Loucy (cell line): ENCODE results near the gene ARMC9.
A peak's percentile ranks its signal among the peaks of the same experiment; 100 is the strongest.
"Not testable (repeated sequence)": the region's sequence is repeated elsewhere in the genome, so short reads cannot be mapped to it uniquely, and the experiment has no call there.

Experiments used
- H2AFZ ChIP-seq: fragments of 200-600 bp; sonication (generic); 2 replicates; pipeline ENCODE4 v1.6.0; 2016; ENCODE audit warnings: antibody characterized with exemption, mild to moderate bottlenecking, low read length, moderate library complexity
- H3F3A ChIP-seq: fragments of 200-600 bp; 2 replicates; pipeline ENCODE4 v1.6.0; 2016; ENCODE audit warnings: antibody characterized with exemption, low read depth, mild to moderate bottlenecking
- H3K27me3 ChIP-seq: fragments of 200-600 bp; sonication (generic); 2 replicates; pipeline ENCODE4 v1.6.1; 2014; ENCODE audit warnings: low read length, mild to moderate bottlenecking; ENCODE audit not compliant: insufficient read depth, poor library complexity, severe bottlenecking
- H3K36me3 ChIP-seq: fragments of 200-600 bp; sonication (generic); 2 replicates; pipeline ENCODE4 v1.6.1; 2016; ENCODE audit warnings: low read length; ENCODE audit not compliant: insufficient read depth
- H3K4me1 ChIP-seq: fragments of 200-600 bp; sonication (generic); 2 replicates; pipeline ENCODE4 v1.5.1; 2014; ENCODE audit warnings: low read length, mild to moderate bottlenecking; ENCODE audit not compliant: insufficient read depth, poor library complexity, severe bottlenecking
- H3K4me2 ChIP-seq: fragments of 200-600 bp; sonication (generic); 2 replicates; pipeline ENCODE4 v1.6.0; 2014; ENCODE audit warnings: antibody characterized with exemption, low read length, low read depth, mild to moderate bottlenecking; ENCODE audit not compliant: poor library complexity, severe bottlenecking
- H3K4me3 ChIP-seq: fragments of 200-600 bp; sonication (generic); 2 replicates; pipeline ENCODE4 v1.5.1; 2014; ENCODE audit warnings: low read length, mild to moderate bottlenecking, mixed read lengths; ENCODE audit not compliant: poor library complexity, severe bottlenecking
- H3K79me2 ChIP-seq: fragments of 200-600 bp; sonication (generic); 2 replicates; pipeline ENCODE4 v1.6.1; 2014; ENCODE audit warnings: low read length; ENCODE audit not compliant: insufficient read depth
- H3K9ac ChIP-seq: fragments of 200-600 bp; sonication (generic); 2 replicates; pipeline ENCODE4 v1.6.0; 2014; ENCODE audit warnings: mild to moderate bottlenecking, low read depth, low read length, moderate library complexity; ENCODE audit not compliant: poor library complexity, severe bottlenecking
- H3K9me2 ChIP-seq: fragments of 200-600 bp; sonication (generic); replicated peaks from 2 replicates; pipeline ENCODE4 v1.6.1; 2016; ENCODE audit warnings: low read depth, low read length, mixed read lengths
- H3K9me3 ChIP-seq: fragments of 200-600 bp; sonication (generic); 2 replicates; pipeline ENCODE4 v1.6.1; 2014; ENCODE audit warnings: mild to moderate bottlenecking, antibody characterized with exemption, low read length, low read depth; ENCODE audit not compliant: insufficient read depth
- H4K20me1 ChIP-seq: fragments of 200-600 bp; sonication (generic); 2 replicates; pipeline ENCODE4 v1.6.0; 2014; ENCODE audit warnings: antibody characterized with exemption, low read length, mild to moderate bottlenecking; ENCODE audit not compliant: insufficient read depth, poor library complexity, severe bottlenecking
- EZH2phosphoT487 ChIP-seq: fragments of 200-600 bp; IDR thresholded peaks from 2 replicates; pipeline ENCODE4 v1.6.1; 2018; ENCODE audit warnings: antibody characterized with exemption, mild to moderate bottlenecking, moderate library complexity, borderline replicate concordance
- TF ChIP-seq, protein P1 (sequence below): fragments of 200-600 bp; sonication (generic); conservative IDR thresholded peaks from 2 replicates; pipeline ENCODE4 v1.5.1; 2014; ENCODE audit warnings: mild to moderate bottlenecking, antibody characterized with exemption, low read length

ARMC9 gene

GRCh38 chr2:231399046-231399852 is 200.8 kb downstream of the ARMC9 start:
- no peaks in the 10 kb centered on the region for H3F3A ChIP-seq
- no peaks in the 10 kb centered on the region for H3K79me2 ChIP-seq
- H3K4me2 ChIP-seq, result no peak overlapping the region
- H3K4me3 ChIP-seq, result no peak overlapping the region
- H3K27me3 ChIP-seq, result no peaks in the 10 kb centered on the region
- no peaks in the 10 kb centered on the region for H3K9me3 ChIP-seq
- no peaks in the 10 kb centered on the region for H4K20me1 ChIP-seq
- no peaks in the 10 kb centered on the region for H3K9me2 ChIP-seq
- H3K9ac ChIP-seq, result peak overlapping the region; percentile 24
- no peaks in the 10 kb centered on the region for H3K36me3 ChIP-seq
- peaks cover 21% of the 10 kb centered on the region for H3K4me1 ChIP-seq
- H2AFZ ChIP-seq, result no peak overlapping the region
- TF ChIP-seq, protein P1, sequence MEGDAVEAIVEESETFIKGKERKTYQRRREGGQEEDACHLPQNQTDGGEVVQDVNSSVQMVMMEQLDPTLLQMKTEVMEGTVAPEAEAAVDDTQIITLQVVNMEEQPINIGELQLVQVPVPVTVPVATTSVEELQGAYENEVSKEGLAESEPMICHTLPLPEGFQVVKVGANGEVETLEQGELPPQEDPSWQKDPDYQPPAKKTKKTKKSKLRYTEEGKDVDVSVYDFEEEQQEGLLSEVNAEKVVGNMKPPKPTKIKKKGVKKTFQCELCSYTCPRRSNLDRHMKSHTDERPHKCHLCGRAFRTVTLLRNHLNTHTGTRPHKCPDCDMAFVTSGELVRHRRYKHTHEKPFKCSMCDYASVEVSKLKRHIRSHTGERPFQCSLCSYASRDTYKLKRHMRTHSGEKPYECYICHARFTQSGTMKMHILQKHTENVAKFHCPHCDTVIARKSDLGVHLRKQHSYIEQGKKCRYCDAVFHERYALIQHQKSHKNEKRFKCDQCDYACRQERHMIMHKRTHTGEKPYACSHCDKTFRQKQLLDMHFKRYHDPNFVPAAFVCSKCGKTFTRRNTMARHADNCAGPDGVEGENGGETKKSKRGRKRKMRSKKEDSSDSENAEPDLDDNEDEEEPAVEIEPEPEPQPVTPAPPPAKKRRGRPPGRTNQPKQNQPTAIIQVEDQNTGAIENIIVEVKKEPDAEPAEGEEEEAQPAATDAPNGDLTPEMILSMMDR, result no peak
- TF ChIP-seq EZH2phosphoT487, result no peak

- Histone ChIP-seq H3K4me2 (peak overlapping the region; percentile 22), H3K79me2 (no peaks in the 10 kb centered on the region), H3K27me3 (no peaks in the 10 kb centered on the region), H3K4me1 (peaks cover 13% of the 10 kb centered on the region), H2AFZ (peak overlapping the region; percentile 52), H3K9ac (peak overlapping the region; percentile 24), H3K36me3 (no peaks in the 10 kb centered on the region), H3K9me2 (no peaks in the 10 kb centered on the region), H3F3A (no peaks in the 10 kb centered on the region), H4K20me1 (no peaks in the 10 kb centered on the region), H3K9me3 (no peaks in the 10 kb centered on the region), H3K4me3 (no peak overlapping the region)
- TF ChIP-seq, protein P1, result no peak
- TF ChIP-seq EZH2phosphoT487, result no peak
Measured at GRCh38 chr2:231399853-231400680, 201.6 kb downstream of the ARMC9 start.

DNA sequence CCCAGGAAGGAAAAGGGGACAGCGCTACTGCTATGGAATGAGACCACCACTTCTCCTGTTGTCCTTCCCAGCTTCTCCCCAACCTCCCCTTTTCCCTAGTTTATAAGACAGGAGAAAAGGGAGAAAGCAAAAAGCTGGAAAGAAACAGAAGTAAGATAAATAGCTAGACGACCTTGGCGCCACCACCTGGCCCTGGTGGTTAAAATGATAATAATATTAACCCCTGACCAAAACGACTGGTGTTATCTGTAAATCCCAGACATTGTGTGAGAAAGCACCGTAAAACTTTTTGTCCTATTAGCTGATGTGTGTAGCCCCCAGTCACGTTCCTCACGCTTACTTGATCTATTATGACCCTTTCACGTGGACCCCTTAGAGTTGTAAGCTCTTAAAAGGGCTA is 202.2 kb downstream of the ARMC9 start:
- H3K79me2 ChIP-seq, H3K9me3 ChIP-seq, H3K27me3 ChIP-seq, H3K4me3 ChIP-seq, H4K20me1 ChIP-seq, H3K9me2 ChIP-seq, H3K36me3 ChIP-seq, H3F3A ChIP-seq: not testable (repeated sequence)
- H3K4me2 ChIP-seq, result peak overlapping the region; percentile 22
- TF ChIP-seq, protein P1, result peak; percentile 55
- peaks cover 12% of the 10 kb centered on the region for H3K4me1 ChIP-seq
- H2AFZ ChIP-seq, result peak overlapping the region; percentile 52
- H3K9ac ChIP-seq, result peak overlapping the region; percentile 30

- not testable (repeated sequence) for H3K36me3 ChIP-seq, H3K4me3 ChIP-seq, H3K4me2 ChIP-seq, H4K20me1 ChIP-seq, H3K9me2 ChIP-seq, H3K27me3 ChIP-seq, H3F3A ChIP-seq, H2AFZ ChIP-seq, H3K9me3 ChIP-seq, H3K79me2 ChIP-seq
- H3K4me1 ChIP-seq, result peaks cover 15% of the 10 kb centered on the region
- H3K9ac ChIP-seq, result peak overlapping the region; percentile 30
Measured at GRCh38 chr2:231401101-231401500, 202.7 kb downstream of the ARMC9 start.

GRCh38 chr2:231403421-231404182 is 205.2 kb downstream of the ARMC9 start:
- not testable (repeated sequence) for H3K36me3 ChIP-seq, H3K27me3 ChIP-seq, H3F3A ChIP-seq, H3K9me2 ChIP-seq, H3K4me2 ChIP-seq, H2AFZ ChIP-seq, H3K9me3 ChIP-seq, H3K79me2 ChIP-seq, H4K20me1 ChIP-seq, H3K4me3 ChIP-seq, H3K9ac ChIP-seq
- peaks cover 25% of the 10 kb centered on the region for H3K4me1 ChIP-seq
